Stimulated activated CD4-positive, alpha-beta T cell treated with anti-CD3 and anti-CD28 coated beads, Interleukin-1b, Interleukin-23, amount 100 ng/mL, for 48 hours (primary cell): ENCODE measurements around the gene CTNNA2.

Experiments
- DNase-seq: peaks from one replicate; pipeline ENCODE4 v3.0.0-alpha.2; 2020

CTNNA2 gene

DNA sequence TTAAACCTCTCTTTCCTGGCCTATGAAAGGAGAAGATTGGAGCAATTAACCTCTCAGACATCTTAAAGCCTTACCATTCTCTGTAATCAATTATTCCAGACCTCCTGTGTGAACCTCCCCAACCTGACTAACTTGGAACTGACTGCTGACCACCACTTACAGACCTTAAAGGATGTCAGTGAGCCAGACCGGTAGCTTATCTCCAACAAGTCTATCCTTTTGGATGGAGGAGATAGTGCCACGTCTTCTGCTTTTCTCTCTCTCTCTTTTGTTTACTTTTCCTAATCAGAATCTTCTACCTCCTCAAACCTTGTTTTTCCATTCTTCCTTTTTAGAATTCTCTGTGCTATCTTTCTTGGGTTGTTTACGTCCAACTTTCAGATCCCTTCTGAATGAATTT lies 734.5 kb downstream of the CTNNA2 start:
- DNase-seq = no peak

DNA sequence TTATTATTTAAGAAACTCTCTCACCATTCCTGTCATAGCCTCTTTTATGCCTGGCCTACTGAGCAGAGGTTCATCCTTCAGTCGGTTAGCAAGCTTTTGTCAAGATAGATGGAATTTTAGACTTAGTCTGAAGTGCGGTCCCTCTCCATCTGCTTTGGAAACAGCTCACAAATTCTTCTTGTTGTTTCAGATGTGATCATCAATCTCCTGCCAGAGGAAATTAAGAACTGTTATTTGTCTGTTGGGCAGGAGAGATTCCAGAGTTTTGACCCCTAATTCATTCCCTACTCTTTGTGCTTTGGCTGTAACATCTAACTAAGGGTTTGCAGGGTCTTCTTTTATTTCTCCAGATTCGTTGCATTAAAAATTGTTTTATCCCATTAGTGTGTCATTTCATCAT lies 735.3 kb downstream of the CTNNA2 start:
- no peak for DNase-seq

DNA sequence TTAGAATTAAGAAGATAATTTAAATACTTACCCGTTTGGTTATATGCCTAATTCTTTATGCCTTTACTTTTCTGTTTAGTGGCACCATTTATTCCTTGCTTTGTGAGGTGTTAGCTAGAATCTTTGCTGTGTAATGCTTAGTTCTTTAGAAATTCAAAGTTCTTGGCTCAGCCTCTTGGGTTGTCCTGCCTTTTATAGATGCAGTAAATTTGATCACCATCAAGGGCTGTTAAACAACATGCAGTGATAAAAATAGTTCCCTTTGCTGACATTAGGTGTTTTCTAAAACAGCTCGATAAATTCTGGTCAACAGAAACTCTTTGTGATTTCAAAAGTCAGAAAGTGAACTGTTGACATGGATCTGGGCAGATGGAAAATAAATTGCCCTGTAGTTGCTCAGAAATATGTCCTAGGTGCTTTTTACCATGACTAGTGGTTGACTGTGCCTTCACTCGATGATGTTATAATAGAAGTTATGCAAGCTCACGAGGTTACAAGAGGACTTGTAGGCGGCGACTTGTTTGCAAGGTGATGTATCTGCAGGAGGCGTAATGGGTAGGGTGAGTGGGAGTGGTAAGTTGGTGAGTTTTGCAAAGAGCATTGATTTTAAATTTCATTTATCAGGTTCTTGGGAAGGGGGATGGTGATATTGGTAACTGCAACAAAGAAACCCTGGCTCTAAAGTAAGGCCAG lies 739.6 kb downstream of the CTNNA2 start:
- DNase-seq = no peak

DNA sequence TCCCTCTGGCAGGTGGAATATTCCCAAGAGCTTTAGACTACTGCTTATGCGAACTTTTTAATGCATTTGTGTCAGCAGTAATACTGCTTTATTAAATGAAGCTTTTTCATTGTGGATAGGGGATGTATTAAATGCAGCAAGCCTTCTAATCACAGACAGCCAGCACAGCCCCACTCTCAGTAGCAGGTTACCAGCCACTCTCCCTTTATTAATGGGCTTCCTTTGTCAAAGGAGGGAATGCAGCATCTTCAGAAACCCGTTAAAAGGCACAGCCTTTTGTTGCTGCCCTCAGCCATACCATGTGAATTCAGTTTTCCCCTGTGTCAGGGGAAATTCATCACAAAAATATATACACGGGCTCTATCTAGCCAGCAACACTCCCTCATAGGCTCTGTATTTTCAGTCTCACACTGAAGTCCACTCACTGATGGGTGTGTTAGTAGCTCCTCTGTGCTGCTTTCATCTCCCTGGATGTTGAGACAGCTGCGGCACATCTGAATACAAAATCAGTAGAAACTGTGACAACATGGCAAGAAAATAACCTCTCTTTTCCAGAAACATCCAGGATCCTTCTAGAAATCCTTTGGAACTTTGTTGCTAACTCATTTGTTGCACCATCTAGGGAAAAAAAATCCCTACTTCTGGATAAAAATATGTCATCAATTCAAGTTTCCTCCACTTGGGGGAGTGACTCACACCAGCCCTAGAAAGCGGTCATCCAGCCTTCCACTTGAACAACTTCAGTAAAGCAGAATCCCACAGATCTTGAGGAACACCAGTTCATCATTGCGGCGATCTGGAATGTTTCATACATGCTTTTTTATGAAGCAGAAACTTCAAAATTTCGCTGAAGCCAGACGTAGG lies 743.3 kb downstream of the CTNNA2 start:
- DNase-seq = no peak

DNA sequence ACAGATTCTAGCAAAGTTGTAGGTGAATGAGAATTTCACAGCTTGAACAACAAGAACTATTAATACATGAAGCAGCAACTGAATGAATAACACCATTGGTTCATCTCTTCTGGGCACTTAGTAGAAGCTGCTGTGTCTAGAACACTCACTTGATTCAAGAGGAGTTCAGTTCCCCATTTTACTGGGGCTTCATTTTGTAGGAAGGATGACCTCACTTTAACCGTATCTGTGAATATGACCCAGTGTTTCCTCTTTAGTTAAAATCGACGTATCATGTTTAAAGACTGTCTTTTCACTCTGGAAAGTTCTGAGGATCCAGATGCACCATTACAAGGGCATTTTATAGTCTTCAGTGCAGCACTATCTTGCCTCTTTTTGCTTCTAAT lies 743.9 kb downstream of the CTNNA2 start:
- DNase-seq = no peak

DNA sequence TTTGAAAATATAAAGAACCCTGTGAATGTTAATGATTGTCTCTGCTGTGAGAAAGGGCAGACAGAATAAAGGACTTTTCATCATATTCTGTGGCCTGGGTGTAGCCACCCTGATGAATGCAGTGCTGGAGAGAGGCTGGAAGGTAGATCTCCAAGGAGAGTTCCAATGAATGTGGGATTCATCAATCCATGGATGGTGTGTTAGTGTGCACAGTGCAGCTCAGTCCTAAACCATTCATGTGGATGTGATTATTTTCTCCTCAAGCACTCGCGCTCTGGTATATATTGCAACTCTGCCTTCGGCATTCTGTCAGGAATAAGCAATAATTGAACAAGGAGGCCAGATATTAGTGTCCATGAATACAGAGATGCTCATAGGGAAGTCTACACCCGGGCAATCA lies 744.6 kb downstream of the CTNNA2 start:
- DNase-seq = no peak

DNA sequence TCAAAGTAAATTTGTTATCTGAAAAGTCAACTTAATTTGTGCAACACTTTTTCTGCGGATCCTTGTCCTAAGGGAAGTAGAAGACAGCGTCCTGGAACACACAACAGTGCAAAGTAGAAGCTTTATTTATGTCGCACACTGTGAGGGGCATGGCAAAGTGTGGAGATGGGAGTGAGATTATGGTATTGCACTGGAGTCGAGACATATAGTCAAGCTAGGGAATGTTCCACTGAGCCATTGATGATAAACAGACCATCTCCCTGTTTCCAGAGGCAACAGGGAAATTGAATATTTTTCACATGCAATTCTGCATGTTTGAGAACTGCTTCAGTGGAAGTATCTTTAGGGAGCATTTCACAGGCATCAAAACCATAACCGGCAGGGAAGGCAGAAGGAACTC lies 745.5 kb downstream of the CTNNA2 start:
- DNase-seq = no peak

DNA sequence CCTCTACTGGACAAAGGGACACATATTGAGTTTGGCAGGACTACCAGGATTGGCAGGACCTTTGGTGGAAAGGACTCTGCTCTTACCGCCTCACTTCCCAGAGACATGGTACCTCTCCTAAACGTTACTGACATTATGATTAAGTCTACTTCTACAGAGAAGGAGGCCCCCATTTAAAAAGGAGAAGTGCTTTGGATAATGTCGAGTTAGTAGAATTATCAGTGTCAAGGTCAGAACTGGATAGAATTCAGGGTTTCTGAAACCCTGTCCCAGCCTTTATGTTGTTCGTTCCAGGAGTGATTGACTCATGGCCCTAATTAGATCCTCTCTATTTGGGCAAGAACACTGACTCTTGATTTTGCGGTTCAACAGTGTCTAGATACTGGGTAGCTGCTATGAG lies 745.9 kb downstream of the CTNNA2 start:
- DNase-seq = no peak

DNA sequence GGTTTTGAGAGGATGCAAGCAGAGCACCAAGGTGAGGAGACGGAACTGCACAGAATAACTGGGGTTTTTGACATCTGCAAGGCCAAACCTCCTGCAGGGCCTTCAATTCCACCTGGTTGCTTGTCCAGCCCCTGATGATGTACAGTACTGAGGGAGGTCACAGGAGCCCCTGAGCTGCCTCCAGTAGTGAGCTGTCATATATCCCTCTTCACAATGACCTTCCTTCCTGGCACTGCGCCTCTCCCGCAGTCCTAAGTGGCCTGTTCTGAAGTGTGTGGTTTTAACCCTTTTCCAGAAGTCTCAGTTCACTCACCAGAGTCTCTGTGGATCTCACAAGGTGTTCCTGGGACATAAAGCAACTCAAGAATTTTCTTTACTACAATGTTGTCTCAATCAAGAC lies 746.4 kb downstream of the CTNNA2 start:
- no peak for DNase-seq

DNA sequence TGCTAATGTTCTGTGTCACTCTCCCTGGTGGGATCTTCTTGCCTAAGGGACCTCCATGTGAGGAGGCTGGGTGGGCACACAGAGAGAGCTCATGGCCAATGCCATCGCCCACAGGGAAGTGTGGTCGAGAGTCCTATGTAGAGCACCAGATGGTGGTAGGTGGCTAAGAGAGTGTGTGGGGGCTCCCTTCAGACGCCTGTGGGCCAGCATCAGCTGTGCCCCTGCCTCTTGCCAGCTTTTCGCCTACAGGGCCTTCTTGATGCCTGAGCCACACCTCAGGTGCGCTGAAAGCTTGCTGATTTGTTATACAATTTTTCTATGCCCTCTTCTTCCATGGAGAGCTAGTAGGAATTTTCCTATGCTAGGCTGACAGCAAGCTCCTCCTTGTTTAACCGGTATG lies 753.4 kb downstream of the CTNNA2 start:
- no peak for DNase-seq

DNA sequence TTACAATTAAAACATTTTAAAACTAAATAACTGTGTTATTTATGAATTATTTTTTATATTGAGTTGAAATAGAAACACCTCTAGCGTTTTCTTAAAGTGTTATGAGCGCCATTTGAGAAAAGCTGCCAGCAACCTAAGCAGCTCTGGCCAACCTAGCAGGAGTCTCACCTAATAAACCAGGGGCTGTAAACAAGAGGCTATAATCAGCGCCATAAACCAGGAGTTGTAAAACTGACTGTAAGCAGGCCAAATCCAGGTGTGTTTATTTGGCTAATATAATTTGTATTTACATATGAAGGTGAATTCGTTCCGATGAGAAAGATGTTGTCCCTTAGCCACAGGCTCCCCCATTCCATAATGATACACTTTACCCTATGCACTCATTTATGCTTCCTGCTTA lies 757.0 kb downstream of the CTNNA2 start:
- no peak for DNase-seq

DNA sequence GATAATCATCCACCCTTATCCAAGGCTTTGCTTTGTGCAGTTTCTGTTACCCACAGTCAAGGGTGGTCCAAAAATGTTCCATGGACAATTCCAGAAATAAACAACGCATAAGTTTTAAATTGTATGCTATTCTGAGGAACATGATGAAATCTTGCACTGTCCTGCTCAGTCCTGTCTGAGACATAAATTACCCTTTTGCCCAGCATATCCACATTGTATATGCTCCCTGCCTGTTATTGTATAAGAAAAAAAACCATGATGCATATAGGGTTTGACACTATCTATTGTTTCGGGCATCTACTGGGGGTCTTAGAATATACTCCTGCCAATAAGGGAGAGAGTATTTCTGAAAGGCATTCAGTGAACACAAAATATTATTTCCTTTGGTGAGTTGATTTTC lies 767.7 kb downstream of the CTNNA2 start:
- DNase-seq = no peak

DNA sequence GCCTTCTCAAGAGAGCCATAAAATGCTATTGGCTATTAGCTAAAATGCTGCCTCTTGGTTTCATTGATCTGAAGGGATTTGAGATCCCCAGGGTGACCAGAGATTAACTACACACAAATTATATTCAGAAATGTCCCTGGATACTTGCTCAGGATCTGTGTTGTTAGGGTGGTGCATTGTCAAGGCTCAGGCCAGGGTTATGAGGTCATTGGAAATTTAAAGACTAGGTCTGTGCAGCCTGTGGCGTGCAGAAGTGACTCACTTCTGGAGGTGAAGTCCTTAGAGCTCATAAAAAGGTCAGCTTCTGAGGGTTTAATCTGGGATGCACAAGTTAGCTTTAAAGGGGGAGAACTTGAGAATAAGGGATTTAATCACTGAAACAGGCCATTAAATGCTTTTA lies 768.2 kb downstream of the CTNNA2 start:
- no peak for DNase-seq

DNA sequence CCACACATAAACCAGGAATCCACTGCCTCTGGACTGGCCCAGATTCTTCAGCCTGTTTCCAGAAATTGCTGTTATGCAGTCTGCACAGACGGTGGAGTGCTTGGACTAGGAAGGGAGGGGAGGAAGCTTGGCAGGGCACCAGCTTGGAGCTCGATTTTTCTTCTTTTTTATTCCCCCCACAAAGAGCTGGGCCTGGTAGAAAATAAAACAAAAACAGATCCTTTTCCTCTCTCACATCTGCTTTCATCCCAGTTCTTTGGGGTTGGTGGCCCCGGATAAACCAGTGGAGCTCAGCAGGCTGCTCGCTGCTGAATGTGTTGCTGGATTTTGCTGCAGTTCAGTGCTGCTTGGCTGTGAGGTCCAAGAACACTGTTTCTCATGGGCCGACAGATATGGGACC lies 775.7 kb downstream of the CTNNA2 start:
- no peak for DNase-seq

DNA sequence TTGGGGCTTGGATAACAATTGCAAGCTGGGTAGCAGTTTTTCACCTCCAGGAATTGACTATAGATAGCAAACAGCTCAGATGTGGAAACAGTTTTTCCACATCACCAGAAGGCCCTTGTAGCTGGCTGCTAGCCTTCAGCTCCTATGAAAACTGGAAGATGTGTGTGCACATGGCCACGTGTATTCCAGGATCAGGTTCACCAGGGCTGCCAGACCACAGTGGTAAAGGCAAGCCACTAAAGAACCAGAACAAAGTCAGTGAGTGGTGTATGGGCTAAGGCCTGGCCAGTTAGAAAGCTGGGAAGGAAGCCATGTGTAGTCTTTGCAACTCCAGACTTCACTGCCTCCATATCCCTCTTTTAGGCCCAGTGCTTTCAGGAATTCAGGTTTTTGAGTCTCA lies 778.8 kb downstream of the CTNNA2 start:
- no peak for DNase-seq

DNA sequence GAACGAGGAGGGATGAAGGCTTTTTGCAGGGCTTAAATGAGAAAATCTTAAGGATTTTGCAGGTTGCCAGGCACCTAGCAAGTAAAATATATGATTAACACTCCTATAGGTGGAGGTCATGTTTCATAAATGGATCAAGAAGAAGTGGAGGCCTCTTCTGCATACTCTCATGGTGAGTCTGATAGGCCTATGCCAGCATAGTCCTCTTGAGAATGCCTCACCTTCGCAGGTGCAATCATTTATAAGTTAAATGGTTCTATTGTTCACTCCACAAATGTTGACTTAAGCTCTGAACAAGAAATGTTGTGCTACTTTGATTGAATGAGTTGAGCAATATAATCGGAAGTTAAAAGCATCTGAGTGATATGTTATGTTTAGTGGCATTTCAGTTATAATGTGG lies 779.6 kb downstream of the CTNNA2 start:
- DNase-seq = no peak

DNA sequence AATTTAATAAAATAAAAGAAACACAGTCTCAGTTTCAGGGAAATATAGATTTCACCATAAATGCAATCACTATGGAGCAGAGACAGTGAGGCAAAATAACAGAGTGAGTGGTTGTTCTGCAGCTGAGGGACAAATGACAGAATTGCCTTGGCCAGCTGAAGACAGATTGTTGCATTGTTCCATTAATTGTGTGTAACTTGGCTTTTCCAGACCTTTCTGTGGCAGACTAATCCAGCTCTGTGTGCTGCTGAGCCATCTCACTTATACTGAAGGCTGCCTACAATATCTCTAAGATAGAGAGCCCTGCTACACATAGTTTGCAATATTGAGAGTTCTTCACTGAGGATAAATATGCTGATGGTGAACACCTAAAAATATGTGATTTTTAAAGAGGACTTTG lies 780.2 kb downstream of the CTNNA2 start:
- no peak for DNase-seq

DNA sequence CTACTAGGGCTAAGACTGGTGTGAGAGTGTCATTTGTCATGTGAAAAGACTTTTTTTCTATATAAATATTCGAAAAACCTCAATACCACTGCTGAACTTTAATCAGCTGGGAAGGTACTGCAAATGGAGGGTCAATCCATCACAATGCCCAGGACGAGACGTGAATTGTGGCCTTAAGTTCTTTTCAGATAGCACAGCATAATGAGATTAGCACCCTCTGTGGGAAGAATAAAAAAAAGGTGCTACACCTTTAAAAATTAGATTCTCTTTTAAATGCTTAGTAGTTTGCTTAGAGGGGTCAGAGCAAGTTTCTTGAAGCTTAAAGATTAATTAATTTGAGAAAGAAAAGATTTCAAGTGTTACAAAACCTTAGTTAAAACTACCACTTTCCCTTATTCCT lies 786.1 kb downstream of the CTNNA2 start:
- no peak for DNase-seq

DNA sequence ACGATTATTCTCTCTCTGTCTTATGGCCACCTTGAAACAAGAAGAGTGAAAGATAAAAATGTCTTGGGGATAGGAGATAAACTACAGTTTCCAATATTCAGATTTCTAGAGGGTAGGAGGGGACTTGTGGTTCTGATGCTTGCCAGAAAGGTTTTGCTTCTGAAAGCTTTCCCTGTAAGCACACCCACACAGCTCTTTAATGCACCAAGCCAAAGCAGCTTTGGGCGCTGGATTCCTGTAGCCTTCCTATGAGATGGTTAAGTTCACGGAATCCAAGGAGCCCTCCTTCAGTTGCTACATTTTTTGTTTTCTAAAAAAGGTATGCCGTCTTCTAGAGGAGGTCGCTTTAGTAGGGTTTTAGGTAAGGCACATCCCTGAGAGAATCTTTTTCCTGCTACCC lies 786.8 kb downstream of the CTNNA2 start:
- no peak for DNase-seq

DNA sequence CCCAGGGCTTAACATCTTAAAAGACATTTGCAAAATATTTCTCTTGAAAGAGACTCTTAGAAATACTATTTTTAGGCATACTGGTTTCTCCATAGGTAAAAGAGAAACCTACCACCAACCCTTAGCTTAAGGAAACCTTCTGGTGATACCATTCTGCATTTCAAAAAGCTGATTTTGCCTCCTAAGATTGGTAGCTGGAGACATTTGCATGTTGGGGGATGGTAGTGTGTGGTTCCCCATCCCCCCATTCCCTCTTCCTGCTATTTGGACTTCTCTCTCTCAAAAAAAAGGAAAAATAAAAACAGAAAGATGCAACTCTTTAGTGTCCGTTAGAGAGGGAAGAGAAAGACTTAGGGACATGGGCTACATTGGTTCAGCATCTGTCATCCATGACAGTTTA lies 787.5 kb downstream of the CTNNA2 start:
- DNase-seq = no peak

DNA sequence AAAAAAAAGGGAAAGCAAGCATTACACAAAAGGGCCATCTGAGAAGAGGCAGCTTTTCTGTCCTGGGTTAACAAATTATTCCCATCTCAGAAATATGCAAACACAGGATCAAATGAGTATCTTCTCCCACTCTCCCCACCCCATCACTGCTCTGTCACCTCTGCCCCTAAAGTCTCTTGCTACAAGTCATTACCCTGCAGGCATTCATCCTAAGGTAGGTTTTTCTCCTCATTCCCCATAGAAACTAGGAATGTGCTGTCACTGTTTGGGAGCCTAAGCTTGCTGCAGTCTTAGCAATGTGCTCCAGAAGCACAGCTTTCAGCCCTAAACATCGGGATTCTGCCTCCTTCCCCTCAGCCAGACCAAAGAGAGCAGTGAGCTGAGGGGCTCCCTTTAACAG lies 788.1 kb downstream of the CTNNA2 start:
- DNase-seq = no peak

DNA sequence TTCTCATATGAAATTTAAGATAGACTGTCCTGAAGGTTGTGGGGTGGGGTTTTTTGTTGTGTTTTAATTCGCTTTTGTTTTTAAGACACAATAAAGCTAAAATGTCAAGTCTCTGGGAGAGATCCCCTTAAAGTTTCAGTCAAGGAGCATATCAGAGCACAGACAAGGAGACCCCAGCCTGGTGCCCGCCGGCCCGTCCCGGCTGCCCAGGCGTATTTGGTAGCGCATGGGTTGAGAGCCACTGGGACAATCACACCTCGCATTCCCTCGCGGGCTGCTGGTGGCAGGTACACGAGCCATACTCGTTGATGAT lies 789.1 kb downstream of the CTNNA2 start:
- DNase-seq = no peak

DNA sequence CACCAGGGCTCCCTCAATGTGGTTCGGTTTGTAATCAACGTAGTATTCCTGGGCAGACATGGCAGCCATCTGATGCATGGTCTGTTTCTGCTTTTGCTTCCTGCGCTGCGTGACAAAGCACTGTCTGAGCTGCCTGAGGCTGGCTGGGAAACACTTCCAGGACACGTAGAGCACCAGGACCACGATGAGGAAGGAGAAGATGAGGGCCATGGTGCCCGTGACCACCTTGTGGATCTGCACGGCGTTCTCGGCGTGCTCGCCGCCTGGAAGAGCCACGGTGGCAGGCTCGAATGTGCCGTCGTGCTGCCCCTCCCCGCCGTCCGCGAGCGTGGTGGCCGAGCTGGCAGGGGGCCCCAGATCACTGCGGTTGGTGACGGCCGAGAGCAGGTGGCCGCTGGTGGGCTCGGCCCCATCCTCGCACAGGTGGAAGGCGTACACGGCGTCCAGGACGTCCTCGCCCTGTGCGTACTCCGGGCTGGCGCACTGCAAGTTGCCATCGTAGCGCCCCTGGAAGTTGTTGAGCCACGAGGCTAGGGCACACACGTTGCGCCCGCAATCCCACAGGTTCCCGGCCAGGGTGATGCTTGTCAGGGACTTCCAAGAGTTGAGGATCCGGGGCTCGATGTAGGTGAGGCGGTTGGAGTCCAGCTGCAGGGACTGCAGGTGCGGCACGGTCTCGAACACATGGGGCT lies 789.6 kb downstream of the CTNNA2 start:
- no peak for DNase-seq
